HFF-Myc (cell line): ENCODE results near the gene MET.
"Not testable (repeated sequence)": the region's sequence is repeated elsewhere in the genome, so short reads cannot be mapped to it uniquely, and the experiment has no call there.

ENCODE experiments used
- DNase-seq: peaks from one replicate; pipeline ENCODE4 v3.0.0-alpha.2; 2011; ENCODE audit warnings: low read depth; ENCODE audit errors: extremely low read depth
- H3K4me3 ChIP-seq: replicated peaks from 2 replicates; pipeline ENCODE4 v1.5.1; 2011; ENCODE audit warnings: low read depth, mild to moderate bottlenecking, control low read depth, low read length
- TF ChIP-seq, protein P1 (sequence below): IDR thresholded peaks from 2 replicates; pipeline ENCODE4 v1.5.1; 2012; ENCODE audit warnings: mild to moderate bottlenecking, low read depth, low read length, control low read depth; ENCODE audit errors: missing control alignments

The MET gene

DNA sequence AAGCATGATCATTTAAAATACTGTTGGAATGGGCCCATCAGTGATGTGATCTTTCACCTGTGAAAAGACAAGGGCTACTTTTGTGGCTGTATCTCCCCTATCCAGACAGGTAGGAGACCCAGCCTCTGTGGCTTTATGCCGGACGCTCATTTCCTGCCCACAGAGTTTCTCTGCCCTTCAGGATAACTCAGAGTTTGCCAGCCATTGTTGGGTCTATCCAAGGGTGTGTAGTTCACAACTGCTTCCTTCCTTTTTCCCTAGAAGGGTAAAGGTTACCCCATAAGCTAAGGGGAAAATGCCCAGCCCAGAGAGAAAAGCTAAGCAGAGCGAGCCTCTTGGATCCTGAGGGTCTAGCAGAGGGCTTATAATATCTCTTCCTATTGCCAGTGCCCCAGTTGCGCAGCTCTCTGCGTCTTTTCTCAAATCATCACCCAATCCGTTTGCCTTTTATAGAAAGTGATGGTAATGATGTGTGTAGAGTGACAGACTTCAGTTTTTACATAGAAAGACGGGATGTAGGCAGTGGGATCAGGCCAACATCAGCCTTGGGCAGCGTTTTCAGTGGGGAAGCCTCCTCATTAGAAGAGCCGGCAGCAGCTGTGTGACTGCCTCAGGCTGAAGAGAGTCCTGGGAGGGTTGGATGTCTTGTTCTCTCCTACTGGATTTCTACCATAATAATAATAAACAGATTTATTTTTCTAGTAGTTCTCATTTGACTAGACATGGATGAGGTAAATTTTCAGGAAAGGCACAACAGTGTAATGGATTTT lies 80.5 kb downstream of the MET start:
- no peak for DNase-seq
- TF ChIP-seq, protein P1, sequence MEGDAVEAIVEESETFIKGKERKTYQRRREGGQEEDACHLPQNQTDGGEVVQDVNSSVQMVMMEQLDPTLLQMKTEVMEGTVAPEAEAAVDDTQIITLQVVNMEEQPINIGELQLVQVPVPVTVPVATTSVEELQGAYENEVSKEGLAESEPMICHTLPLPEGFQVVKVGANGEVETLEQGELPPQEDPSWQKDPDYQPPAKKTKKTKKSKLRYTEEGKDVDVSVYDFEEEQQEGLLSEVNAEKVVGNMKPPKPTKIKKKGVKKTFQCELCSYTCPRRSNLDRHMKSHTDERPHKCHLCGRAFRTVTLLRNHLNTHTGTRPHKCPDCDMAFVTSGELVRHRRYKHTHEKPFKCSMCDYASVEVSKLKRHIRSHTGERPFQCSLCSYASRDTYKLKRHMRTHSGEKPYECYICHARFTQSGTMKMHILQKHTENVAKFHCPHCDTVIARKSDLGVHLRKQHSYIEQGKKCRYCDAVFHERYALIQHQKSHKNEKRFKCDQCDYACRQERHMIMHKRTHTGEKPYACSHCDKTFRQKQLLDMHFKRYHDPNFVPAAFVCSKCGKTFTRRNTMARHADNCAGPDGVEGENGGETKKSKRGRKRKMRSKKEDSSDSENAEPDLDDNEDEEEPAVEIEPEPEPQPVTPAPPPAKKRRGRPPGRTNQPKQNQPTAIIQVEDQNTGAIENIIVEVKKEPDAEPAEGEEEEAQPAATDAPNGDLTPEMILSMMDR = no peak
- H3K4me3 ChIP-seq = no peak overlapping the region

DNA sequence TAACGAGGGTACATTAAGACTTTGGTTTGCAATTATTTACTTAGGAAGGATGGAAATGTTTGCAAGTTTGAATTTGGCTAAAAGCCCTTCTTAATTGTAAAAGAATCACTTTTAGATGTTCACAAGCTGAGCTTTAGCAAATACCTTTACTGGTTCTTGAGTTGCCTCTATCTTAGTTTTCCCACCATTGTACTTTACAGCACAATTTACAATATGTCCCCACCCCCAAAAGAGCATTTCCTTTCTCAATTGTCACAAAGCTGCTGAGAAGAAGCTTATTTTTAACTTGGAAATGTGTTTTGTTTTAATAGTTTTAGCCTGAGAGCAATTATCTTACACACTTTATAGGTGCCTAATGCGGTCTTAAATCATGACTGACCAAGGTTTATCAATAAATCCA lies 81.1 kb downstream of the MET start:
- TF ChIP-seq, protein P1 = no peak
- H3K4me3 ChIP-seq = no peak overlapping the region
- DNase-seq = no peak

DNA sequence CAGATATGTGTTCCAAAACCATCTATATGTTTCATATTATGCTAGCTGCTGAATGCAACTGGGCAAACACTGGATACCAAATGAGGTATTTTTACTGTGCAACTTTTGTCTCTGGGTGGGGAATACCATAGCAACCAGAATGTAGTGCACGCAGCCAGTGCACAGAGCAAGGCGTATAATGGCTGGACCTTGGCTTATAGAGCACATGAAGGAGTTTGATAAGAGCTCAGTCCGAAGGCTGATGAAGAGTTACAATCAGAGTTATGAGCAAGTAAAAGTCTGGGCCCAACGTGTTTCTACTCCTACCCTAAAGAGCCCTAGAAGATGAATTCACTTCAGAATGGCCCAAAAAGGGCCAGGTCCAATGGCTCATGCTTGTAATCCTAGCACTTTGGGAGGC lies 82.2 kb downstream of the MET start:
- TF ChIP-seq, protein P1 = no peak
- no peak for DNase-seq

DNA sequence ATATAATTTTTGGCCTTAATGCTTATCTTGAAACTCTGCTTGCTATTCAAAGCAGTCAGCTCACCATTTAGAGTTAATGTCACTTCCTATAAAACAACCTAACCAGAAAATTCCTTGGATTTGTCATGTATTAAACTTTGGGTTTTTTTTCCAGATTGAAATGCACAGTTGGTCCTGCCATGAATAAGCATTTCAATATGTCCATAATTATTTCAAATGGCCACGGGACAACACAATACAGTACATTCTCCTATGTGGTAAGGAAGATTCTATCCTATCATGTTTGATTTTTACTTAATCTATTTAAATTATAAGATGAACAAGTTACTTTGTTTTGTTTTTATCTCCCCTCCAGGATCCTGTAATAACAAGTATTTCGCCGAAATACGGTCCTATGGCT lies 85.3 kb downstream of the MET start:
- no peak overlapping the region for H3K4me3 ChIP-seq
- TF ChIP-seq, protein P1 = no peak
- no peak for DNase-seq

More for the DNA sequence above, 82.2 kb downstream of the MET start:
- no peak overlapping the region for H3K4me3 ChIP-seq

DNA sequence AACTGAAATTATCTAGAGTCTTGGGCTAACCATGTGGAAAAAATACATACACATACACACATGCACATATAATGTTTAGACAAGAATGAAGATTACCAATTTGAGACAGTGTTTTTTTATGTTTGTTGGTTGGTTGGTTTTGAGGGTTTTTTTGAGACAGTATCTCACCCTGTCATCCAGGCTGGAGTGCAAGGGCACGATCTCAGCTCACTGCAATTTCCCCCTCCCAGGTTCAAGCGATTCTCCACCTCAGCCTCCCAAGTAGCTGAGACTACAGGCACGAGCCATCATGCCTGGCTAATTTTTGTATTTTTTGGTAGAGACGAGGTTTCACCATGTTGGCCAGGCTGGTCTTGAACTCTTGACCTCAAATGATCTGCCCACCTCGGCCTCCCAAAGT lies 87.6 kb downstream of the MET start:
- not testable (repeated sequence) for H3K4me3 ChIP-seq, DNase-seq

DNA sequence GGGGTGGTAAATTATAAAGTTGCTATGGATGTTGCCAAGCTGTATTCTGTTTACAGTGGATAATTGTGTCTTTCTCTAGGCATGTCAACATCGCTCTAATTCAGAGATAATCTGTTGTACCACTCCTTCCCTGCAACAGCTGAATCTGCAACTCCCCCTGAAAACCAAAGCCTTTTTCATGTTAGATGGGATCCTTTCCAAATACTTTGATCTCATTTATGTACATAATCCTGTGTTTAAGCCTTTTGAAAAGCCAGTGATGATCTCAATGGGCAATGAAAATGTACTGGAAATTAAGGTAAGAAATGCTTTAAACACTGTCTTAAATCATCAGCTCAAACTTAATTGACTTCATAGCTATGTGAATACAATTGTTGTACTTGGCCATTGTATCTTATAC lies 91.0 kb downstream of the MET start:
- H3K4me3 ChIP-seq = no peak overlapping the region
- TF ChIP-seq, protein P1 = no peak
- DNase-seq = no peak

DNA sequence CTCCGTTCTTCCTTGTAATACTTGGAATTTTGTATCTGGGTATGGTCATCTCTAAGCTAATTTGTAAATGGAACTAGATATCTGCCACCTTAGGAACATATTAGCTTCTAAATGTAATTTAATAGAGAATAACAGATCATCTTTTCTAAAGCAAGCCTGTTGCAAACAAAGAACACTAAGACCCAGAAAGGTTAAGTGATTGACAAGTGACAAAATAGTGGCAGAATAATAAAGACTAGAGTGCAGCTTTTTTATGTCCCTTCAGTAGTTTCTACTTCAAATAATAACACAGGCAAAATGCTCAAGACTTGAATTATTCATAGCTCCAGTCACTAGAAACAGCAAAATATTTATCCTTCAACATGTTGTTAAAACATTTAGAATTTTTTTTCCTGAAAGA lies 91.7 kb downstream of the MET start:
- TF ChIP-seq, protein P1 = no peak
- DNase-seq = no peak
- no peak overlapping the region for H3K4me3 ChIP-seq
